Nephron (organoid): ENCODE results near the gene RERG.

Experiments
- H3K27ac Mint-ChIP-seq, 3 experiments: 2 replicates each; pipeline ENCODE4 v1.8.0; 2020; ENCODE audit warnings: mixed read lengths in 3 of 3, mild to moderate bottlenecking in 2 of 3, moderate library complexity in 1 of 3
- H3K27me3 Mint-ChIP-seq: 2 replicates; pipeline ENCODE4 v1.8.0; 2021; ENCODE audit warnings: low read depth, mild to moderate bottlenecking, moderate library complexity, mixed read lengths
- H3K36me3 Mint-ChIP-seq: 2 replicates; pipeline ENCODE4 v1.8.0; 2020; ENCODE audit warnings: low read depth, mixed read lengths
- H3K4me1 Mint-ChIP-seq: 2 replicates; pipeline ENCODE4 v1.8.0; 2020; ENCODE audit warnings: mixed read lengths
- H3K4me3 Mint-ChIP-seq, 3 experiments: 2 replicates each; pipeline ENCODE4 v1.8.0; 2020; ENCODE audit warnings: mild to moderate bottlenecking in 3 of 3, mixed read lengths in 3 of 3, moderate library complexity in 2 of 3
- H3K9me3 Mint-ChIP-seq: 2 replicates; pipeline ENCODE4 v1.8.0; 2020; ENCODE audit warnings: mixed read lengths
- TF ChIP-seq, protein P1 (sequence below), 3 experiments: fragments of 200-600 bp; sonication (generic); IDR thresholded peaks; one replicate each; pipeline ENCODE4 v1.5.0; 2021; ENCODE audit warnings: antibody characterized with exemption in 3 of 3; ENCODE audit not compliant: unreplicated experiment in 3 of 3

The RERG gene

DNA sequence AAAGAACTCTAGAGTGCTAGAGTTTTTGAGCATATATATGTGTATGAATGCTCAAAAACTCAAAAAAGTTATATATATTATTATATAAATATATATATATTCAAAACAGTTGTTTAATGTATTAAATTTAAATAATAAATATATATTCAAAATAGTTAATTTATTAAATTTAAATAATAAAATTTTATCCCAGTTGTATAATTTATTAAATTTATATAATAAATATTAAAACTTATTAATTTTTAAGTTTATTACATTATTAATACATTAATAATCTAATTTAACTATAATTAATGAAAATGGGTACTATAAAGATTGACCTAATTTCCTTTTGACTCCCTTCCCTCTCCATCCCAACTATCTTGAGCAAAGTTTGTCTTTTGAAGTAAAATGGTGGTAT is 97.8 kb downstream of the RERG start:
- Mint-ChIP-seq H3K27ac (no peak overlapping the region), H3K27me3 (no peaks in the 10 kb centered on the region), H3K36me3 (no peaks in the 10 kb centered on the region), H3K4me3 (no peak overlapping the region), H3K4me1 (peaks cover 11% of the 10 kb centered on the region), H3K9me3 (no peaks in the 10 kb centered on the region)
- TF ChIP-seq, protein P1, sequence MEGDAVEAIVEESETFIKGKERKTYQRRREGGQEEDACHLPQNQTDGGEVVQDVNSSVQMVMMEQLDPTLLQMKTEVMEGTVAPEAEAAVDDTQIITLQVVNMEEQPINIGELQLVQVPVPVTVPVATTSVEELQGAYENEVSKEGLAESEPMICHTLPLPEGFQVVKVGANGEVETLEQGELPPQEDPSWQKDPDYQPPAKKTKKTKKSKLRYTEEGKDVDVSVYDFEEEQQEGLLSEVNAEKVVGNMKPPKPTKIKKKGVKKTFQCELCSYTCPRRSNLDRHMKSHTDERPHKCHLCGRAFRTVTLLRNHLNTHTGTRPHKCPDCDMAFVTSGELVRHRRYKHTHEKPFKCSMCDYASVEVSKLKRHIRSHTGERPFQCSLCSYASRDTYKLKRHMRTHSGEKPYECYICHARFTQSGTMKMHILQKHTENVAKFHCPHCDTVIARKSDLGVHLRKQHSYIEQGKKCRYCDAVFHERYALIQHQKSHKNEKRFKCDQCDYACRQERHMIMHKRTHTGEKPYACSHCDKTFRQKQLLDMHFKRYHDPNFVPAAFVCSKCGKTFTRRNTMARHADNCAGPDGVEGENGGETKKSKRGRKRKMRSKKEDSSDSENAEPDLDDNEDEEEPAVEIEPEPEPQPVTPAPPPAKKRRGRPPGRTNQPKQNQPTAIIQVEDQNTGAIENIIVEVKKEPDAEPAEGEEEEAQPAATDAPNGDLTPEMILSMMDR (IDR thresholded peaks at IDR 0.05; ENCODE audit: unreplicated experiment in 3 of 3) = no peak

DNA sequence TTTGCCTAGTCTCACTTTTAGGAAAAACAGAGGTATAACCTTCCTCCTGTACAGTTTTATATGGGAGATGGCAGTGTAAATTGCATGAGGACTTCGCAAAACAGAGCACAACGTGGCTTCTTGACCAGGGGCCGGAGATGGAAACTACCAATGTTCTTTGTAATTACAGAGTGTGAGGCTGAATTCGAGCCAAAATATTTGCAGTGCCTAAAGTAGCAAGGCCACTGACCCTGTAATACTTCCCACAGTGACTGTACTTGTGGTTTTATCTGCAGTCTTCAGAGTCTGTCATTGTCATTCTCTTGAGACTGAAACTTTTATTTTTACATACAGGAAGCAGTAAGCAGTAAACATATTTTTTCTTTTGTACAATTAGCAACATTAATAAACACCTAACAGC is 98.9 kb downstream of the RERG start:
- Mint-ChIP-seq H3K27ac (no peak overlapping the region), H3K27me3 (no peaks in the 10 kb centered on the region), H3K4me3 (no peak overlapping the region), H3K9me3 (no peaks in the 10 kb centered on the region), H3K4me1 (peaks cover 11% of the 10 kb centered on the region), H3K36me3 (no peaks in the 10 kb centered on the region)
- TF ChIP-seq, protein P1 (IDR thresholded peaks at IDR 0.05; ENCODE audit: unreplicated experiment in 3 of 3) = no peak

DNA sequence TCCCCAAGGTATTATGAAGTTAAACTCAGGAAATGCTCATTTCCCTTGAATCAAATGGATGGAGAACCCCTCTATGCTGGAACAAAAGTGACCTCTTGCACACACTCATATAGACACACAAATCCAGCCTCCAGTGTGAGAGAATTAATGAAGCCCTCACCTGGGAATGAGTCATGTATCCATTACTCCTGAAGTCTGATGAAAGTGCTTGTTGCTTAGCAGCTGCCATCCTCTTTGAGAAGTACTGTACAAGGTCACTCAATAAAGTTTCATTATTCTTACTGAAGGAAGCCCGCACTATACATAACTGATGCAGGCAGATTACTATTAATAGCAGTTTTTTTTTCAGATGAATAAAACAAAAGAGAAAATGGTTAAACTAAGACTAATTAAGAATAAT is 102.3 kb downstream of the RERG start:
- TF ChIP-seq, protein P1 (IDR thresholded peaks at IDR 0.05; ENCODE audit: unreplicated experiment in 3 of 3) = no peak
- Mint-ChIP-seq H3K27ac (peak overlapping the region; percentile 4 to 75 (median 8)), H3K4me1 (peaks cover 22% of the 10 kb centered on the region), H3K9me3 (no peaks in the 10 kb centered on the region), H3K36me3 (no peaks in the 10 kb centered on the region), H3K27me3 (no peaks in the 10 kb centered on the region), H3K4me3 (no peak overlapping the region)

DNA sequence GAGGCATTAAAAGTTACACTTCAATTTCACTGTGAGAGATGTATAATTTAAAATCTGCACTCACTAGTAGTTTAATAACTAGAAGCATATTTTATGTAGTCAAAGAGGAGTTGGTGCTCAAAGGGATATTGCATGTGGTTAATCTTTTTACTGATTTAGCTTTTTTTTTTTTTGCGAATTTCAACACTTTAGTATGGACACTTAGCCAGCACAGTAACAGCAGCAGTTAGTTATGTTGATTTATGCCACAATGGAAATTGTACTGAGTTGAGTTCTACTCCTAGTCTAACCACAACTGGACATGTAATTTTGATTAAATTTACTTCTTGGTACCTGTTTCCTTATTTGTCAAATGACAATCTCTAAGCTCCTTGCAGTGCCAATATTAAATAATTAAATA is 104.2 kb downstream of the RERG start:
- Mint-ChIP-seq H3K4me3 (no peak overlapping the region), H3K36me3 (no peaks in the 10 kb centered on the region), H3K27me3 (peaks cover 3% of the 10 kb centered on the region), H3K4me1 (peaks cover 17% of the 10 kb centered on the region), H3K27ac (peak overlapping the region in 1 of 3 experiments; percentile 43), H3K9me3 (no peaks in the 10 kb centered on the region)
- TF ChIP-seq, protein P1 (IDR thresholded peaks at IDR 0.05; ENCODE audit: unreplicated experiment in 3 of 3) = no peak

DNA sequence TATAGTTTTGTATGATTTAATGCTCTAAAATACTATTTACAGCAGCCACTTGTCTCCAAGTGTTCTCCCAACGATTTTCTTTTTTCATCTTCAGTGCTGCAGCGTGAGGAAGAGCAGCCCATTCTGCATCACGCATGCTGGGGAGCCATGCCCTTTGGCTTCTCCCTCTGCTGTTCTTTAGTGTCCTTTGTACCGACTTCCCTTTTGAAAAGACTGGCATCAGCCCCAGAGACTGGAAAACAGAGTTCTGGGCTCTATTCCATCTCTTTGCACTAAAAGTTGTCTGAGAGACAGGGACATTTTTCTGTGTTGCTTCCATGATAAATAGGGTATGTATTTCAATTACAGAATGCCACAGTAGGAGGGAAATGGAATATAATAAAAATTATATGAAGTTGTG is 105.1 kb downstream of the RERG start:
- H3K4me3 Mint-ChIP-seq = peak overlapping the region in 1 of 3 experiments; percentile 4
- H3K9me3 Mint-ChIP-seq = no peaks in the 10 kb centered on the region
- H3K27ac Mint-ChIP-seq = peak overlapping the region; percentile 7 to 44 (median 43)
- H3K4me1 Mint-ChIP-seq = peaks cover 17% of the 10 kb centered on the region
- peaks cover 3% of the 10 kb centered on the region for H3K27me3 Mint-ChIP-seq
- TF ChIP-seq, protein P1 (IDR thresholded peaks at IDR 0.05; ENCODE audit: unreplicated experiment in 3 of 3) = no peak
- H3K36me3 Mint-ChIP-seq = no peaks in the 10 kb centered on the region

DNA sequence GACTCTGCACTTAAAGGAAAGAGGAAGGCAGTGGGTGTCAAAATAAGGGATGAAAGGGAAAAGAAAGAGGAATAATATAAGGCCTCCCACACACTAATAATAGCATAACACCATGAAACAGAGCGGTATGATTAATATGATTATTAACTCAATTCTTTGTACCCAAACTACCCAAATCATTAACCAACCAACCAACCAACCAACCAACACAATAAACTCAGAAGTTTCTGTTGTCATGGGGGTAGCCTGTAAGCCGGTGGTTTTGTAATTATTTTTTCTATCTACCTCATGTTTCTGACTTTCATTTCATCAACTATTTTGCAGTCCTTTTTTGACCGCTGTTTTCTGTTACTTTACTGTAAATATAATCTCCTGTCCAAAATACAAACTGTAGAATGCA is 105.8 kb downstream of the RERG start:
- Mint-ChIP-seq H3K36me3 (no peaks in the 10 kb centered on the region), H3K27me3 (peaks cover 3% of the 10 kb centered on the region), H3K4me3 (no peak overlapping the region), H3K9me3 (no peaks in the 10 kb centered on the region), H3K27ac (peak overlapping the region in 2 of 3 experiments; percentile 15 to 43), H3K4me1 (peaks cover 17% of the 10 kb centered on the region)
- TF ChIP-seq, protein P1 (IDR thresholded peaks at IDR 0.05; ENCODE audit: unreplicated experiment in 3 of 3) = no peak
